HEK293 (cell line): ENCODE measurements around the gene SCRT2.
A peak's percentile ranks its signal among the peaks of the same experiment; 100 is the strongest.

Experiments used
- CTCF ChIA-PET: fragments of 350-600 bp; formaldehyde crosslinking; extraction: SDS; loops from one replicate; lab custom pipeline; 2021; ENCODE audit warnings: antibody characterized with exemption; lab: Yijun Ruan, JAX
- POLR2A ChIA-PET: fragments of 300-600 bp; formaldehyde crosslinking; extraction: SDS; loops from one replicate; lab custom pipeline; 2020; ENCODE audit warnings: antibody characterized with exemption, inconsistent platforms; lab: Yijun Ruan, JAX
- H3K27ac ChIP-seq: fragments of 200-500 bp; sonication (Bioruptor generic); 2 replicates; pipeline ENCODE4 v1.5.1; 2014; ENCODE audit warnings: low read depth, low read length, control low read depth, inconsistent platforms; ENCODE audit errors: extremely low read depth
- H3K36me3 ChIP-seq, 2 experiments: fragments of 200-500 bp in 1 of 2; sonication (Bioruptor generic) in 1 of 2; 1 replicate in 1 of 2; 2 replicates in 1 of 2; pipeline ENCODE4 v1.5.1; 2014 to 2017; ENCODE audit warnings: inconsistent platforms in 2 of 2, low read length in 2 of 2; ENCODE audit not compliant: control insufficient read depth in 2 of 2, insufficient read depth in 1 of 2
- H3K4me1 ChIP-seq: fragments of 200-500 bp; sonication (Bioruptor generic); 2 replicates; pipeline ENCODE4 v1.5.1; 2014; ENCODE audit warnings: mild to moderate bottlenecking, low read length, inconsistent platforms; ENCODE audit not compliant: control insufficient read depth, insufficient read depth
- H3K4me3 ChIP-seq: 2 replicates; pipeline ENCODE4 v1.5.1; 2011; ENCODE audit warnings: low read depth, mild to moderate bottlenecking, control low read depth, low read length, moderate library complexity
- H3K9me3 ChIP-seq: fragments of 200-500 bp; sonication (Bioruptor generic); 2 replicates; pipeline ENCODE4 v1.5.1; 2014; ENCODE audit warnings: low read depth, low read length, inconsistent platforms; ENCODE audit not compliant: control insufficient read depth, insufficient read depth
- TCF7L2 ChIP-seq: IDR thresholded peaks from 2 replicates; pipeline ENCODE4 v1.6.1; 2011; ENCODE audit warnings: low read depth, mild to moderate bottlenecking, inconsistent platforms, low read length, moderate library complexity, borderline replicate concordance
- ZFHX2 ChIP-seq: fragments of 450-650 bp; formaldehyde crosslinking; conservative IDR thresholded peaks from 2 replicates; pipeline ENCODE4 v1.5.1; 2016; ENCODE audit warnings: missing biosample characterization, missing genetic modification characterization
- ZNF140 ChIP-seq: fragments of 450-650 bp; formaldehyde crosslinking; IDR thresholded peaks from 2 replicates; pipeline ENCODE4 v1.5.1; 2016; ENCODE audit warnings: missing biosample characterization, missing genetic modification characterization
- ZNF184 ChIP-seq: fragments of 450-650 bp; IDR thresholded peaks from 2 replicates; pipeline ENCODE4 v1.5.1; 2018; ENCODE audit warnings: missing biosample characterization, mild to moderate bottlenecking, missing genetic modification characterization
- ZNF335 ChIP-seq: fragments of 450-650 bp; formaldehyde crosslinking; conservative IDR thresholded peaks from 2 replicates; pipeline ENCODE4 v1.5.1; 2016; ENCODE audit warnings: missing biosample characterization, missing genetic modification characterization
- ZNF549 ChIP-seq: fragments of 450-650 bp; IDR thresholded peaks from 2 replicates; pipeline ENCODE4 v1.5.1; 2018; ENCODE audit warnings: missing biosample characterization, missing genetic modification characterization, mild to moderate bottlenecking, inconsistent platforms, moderate library complexity
- ZNF555 ChIP-seq: fragments of 450-650 bp; formaldehyde crosslinking; conservative IDR thresholded peaks from 2 replicates; pipeline ENCODE4 v1.5.1; 2017; ENCODE audit warnings: missing biosample characterization, mild to moderate bottlenecking, missing genetic modification characterization, inconsistent platforms
- ZNF560 ChIP-seq: fragments of 450-650 bp; formaldehyde crosslinking; IDR thresholded peaks from 2 replicates; pipeline ENCODE4 v1.5.1; 2017; ENCODE audit warnings: missing biosample characterization, missing genetic modification characterization, borderline replicate concordance
- ZNF610 ChIP-seq: fragments of 450-650 bp; formaldehyde crosslinking; IDR thresholded peaks from 2 replicates; pipeline ENCODE4 v1.5.1; 2016; ENCODE audit warnings: missing biosample characterization, missing genetic modification characterization, borderline replicate concordance
- ZNF654 ChIP-seq: fragments of 450-650 bp; formaldehyde crosslinking; IDR thresholded peaks from 2 replicates; pipeline ENCODE4 v1.5.1; 2016; ENCODE audit warnings: low read depth, missing biosample characterization, missing genetic modification characterization
- ZNF837 ChIP-seq: fragments of 450-650 bp; formaldehyde crosslinking; IDR thresholded peaks from 2 replicates; pipeline ENCODE4 v1.5.1; 2016; ENCODE audit warnings: missing biosample characterization, missing genetic modification characterization
- TF ChIP-seq, protein P1 (sequence below): fragments of 450-650 bp; formaldehyde crosslinking; IDR thresholded peaks from 2 replicates; pipeline ENCODE4 v1.5.1; 2016; ENCODE audit warnings: missing biosample characterization, missing genetic modification characterization
- TF ChIP-seq, protein P2 (sequence below): sonication (generic); formaldehyde crosslinking; IDR thresholded peaks from 2 replicates; pipeline ENCODE4 v1.8.1; 2022; ENCODE audit warnings: mild to moderate bottlenecking, moderate library complexity, missing genetic modification reagents

Gene SCRT2

DNA sequence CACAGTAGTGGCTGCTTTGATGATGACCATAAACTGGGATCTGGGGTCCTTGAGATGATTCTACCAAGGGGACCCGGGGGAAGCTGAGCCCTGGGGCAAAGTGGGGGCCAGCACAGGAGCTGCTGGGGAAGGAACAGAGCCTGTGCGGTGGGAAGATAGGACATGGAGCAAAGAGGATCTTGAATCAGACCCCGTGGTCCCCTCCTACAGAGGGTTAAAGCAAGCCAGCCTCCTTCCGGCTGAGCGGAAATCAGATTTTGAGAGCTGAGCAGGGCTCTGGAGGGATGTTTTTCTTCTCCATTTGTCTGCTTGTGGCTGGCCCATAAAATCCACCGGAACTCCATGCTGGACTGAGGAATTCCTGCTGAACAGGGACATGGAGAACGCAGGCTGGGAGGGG, 55.4 kb downstream of the SCRT2 start:
- Histone ChIP-seq H3K4me1 (peaks cover 2% of the 10 kb centered on the region), H3K27ac (no peak overlapping the region), H3K4me3 (no peak overlapping the region), H3K36me3 (no peaks in the 10 kb centered on the region), H3K9me3 (no peaks in the 10 kb centered on the region)
- POLR2A ChIA-PET: no interaction called here
- TF ChIP-seq ZNF610 (tag by site-specific recombination) (no peak), ZNF555 (no peak), ZNF560 (tag by site-specific recombination) (no peak), ZNF184 (no peak), ZNF837 (tag by site-specific recombination) (no peak), ZFHX2 (no peak), ZNF549 (tag by site-specific recombination) (no peak)
- TF ChIP-seq, protein P1, sequence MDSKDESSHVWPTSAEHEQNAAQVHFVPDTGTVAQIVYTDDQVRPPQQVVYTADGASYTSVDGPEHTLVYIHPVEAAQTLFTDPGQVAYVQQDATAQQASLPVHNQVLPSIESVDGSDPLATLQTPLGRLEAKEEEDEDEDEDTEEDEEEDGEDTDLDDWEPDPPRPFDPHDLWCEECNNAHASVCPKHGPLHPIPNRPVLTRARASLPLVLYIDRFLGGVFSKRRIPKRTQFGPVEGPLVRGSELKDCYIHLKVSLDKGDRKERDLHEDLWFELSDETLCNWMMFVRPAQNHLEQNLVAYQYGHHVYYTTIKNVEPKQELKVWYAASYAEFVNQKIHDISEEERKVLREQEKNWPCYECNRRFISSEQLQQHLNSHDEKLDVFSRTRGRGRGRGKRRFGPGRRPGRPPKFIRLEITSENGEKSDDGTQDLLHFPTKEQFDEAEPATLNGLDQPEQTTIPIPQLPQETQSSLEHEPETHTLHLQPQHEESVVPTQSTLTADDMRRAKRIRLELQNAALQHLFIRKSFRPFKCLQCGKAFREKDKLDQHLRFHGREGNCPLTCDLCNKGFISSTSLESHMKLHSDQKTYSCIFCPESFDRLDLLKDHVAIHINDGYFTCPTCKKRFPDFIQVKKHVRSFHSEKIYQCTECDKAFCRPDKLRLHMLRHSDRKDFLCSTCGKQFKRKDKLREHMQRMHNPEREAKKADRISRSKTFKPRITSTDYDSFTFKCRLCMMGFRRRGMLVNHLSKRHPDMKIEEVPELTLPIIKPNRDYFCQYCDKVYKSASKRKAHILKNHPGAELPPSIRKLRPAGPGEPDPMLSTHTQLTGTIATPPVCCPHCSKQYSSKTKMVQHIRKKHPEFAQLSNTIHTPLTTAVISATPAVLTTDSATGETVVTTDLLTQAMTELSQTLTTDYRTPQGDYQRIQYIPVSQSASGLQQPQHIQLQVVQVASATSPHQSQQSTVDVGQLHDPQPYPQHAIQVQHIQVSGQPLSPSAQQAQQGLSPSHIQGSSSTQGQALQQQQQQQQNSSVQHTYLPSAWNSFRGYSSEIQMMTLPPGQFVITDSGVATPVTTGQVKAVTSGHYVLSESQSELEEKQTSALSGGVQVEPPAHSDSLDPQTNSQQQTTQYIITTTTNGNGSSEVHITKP (tag by site-specific recombination): no peak
- TF ChIP-seq, protein P2, sequence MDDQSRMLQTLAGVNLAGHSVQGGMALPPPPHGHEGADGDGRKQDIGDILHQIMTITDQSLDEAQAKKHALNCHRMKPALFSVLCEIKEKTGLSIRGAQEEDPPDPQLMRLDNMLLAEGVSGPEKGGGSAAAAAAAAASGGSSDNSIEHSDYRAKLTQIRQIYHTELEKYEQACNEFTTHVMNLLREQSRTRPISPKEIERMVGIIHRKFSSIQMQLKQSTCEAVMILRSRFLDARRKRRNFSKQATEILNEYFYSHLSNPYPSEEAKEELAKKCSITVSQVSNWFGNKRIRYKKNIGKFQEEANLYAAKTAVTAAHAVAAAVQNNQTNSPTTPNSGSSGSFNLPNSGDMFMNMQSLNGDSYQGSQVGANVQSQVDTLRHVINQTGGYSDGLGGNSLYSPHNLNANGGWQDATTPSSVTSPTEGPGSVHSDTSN (CRISPR knock-in tag): no peak
- CTCF ChIA-PET: interaction anchor here (0.6 to 5.3 kb wide), 5 partner anchors 9 to 291 kb away, joined by 3 to 22 read pairs (median 6); no protein-coding TSS in a partner anchor

DNA sequence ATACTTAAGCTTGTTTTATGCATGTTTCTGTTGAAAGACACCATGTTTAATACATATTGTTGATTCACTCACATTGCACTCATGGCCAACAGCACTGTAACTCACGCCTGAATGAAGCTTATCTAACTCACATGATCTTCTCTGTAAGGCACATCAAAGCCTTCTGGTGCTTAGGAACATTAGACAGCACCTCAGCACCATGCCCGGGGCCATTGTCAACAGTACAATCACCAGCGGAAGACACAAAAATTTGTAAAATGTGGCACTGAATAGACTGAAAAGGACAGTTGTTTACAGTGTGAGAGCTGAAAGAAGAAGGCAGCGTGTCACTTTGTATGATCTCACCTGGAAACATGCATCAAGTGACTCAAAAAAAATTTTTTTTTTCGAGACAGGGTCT, 56.6 kb downstream of the SCRT2 start:
- ChIA-PET CTCF (interaction anchor here (0.6 to 5.3 kb wide), 8 partner anchors 15 to 141 kb away, joined by 3 to 22 read pairs (median 5); partner anchors contain the start of gene SRXN1), POLR2A (no interaction called here)
- H3K4me1 ChIP-seq: peaks cover 2% of the 10 kb centered on the region
- no peak overlapping the region for H3K27ac ChIP-seq
- no peak overlapping the region for H3K4me3 ChIP-seq
- no peaks in the 10 kb centered on the region for H3K9me3 ChIP-seq
- H3K36me3 ChIP-seq: no peaks in the 10 kb centered on the region
- TF ChIP-seq TCF7L2 (peak; percentile 34; the same call in 1 of the 2 replicates), ZNF335 (tag by site-specific recombination) (no peak)

DNA sequence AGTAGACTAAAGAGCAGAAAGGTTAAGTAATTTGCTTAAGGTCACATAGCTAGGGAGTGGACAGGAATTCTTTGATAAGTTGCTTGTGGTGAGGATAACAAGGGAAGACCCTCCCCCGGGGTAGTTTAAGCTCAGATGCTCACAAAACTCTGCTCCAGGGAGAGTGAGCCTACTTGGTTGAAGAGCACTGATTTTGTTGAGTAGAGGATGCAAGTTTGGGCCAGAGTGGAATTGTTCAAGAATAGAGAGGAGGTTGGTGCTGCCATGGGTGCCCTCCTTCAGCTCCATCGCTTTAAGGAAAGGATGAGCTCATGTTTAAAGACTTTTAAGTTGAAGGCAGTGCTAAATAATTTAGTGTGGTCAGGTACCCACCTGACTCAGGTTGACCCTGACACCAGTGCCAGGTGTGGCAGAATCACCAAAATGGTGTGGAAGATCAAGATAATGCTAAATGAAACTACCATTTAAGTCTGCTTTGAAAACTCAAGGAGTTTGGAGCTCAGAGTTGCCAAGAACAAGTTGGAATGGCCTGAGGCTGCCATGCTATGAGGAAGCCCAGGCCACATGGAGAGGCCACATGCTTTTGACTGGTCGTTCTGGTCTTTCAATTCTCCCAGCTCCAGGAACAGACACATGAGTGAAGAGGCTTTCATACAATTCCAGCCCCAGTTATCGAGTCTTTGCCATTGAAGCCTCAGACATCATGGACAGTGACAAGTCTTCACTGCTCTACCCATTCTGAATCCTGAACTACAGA, 57.5 kb downstream of the SCRT2 start:
- H3K4me1 ChIP-seq: peaks cover 2% of the 10 kb centered on the region
- no peaks in the 10 kb centered on the region for H3K9me3 ChIP-seq
- no peak for TF ChIP-seq ZNF654 (tag by site-specific recombination)
- TF ChIP-seq ZNF140 (tag by site-specific recombination): peak; percentile 98
- H3K4me3 ChIP-seq: no peak overlapping the region
- no peaks in the 10 kb centered on the region for H3K36me3 ChIP-seq
- CTCF ChIA-PET: interaction anchor here (0.7 to 5.3 kb wide), 7 partner anchors 27 to 122 kb away, joined by 3 to 22 read pairs (median 5); partner anchors contain the start of gene SRXN1
- no peak overlapping the region for H3K27ac ChIP-seq
- POLR2A ChIA-PET: interaction anchor here (0.8 kb wide), 1 partner anchor 48 kb away, joined by 7 read pairs; no protein-coding TSS in a partner anchor
